H1 (cell line): Measurements from ENCODE around the gene GSDMA. TPM values are rescaled to one million over a fixed set of nuclear protein-coding genes. Genes with fewer than 3 reads are reported as not detected.

Source experiments
- CTCF ChIA-PET: fragments of 300-600 bp; sonication (Branson Sonifier 250); formaldehyde crosslinking; loops from one replicate; lab custom pipeline; 2021; ENCODE audit not compliant: partially characterized antibody; lab: Charles Lee
- POLR2A ChIA-PET: fragments of 300-600 bp; sonication (Branson Sonifier 250); formaldehyde crosslinking; loops from one replicate; lab custom pipeline; 2021; ENCODE audit warnings: inconsistent platforms; ENCODE audit not compliant: partially characterized antibody; lab: Charles Lee
- DNase-seq, 2 experiments: peaks; one replicate each; pipeline versions ENCODE4 v3.0.0 to v3.0.0-alpha.2; 2010 to 2022; ENCODE audit warnings: low spot score in 2 of 2, low read depth in 1 of 2, mixed read lengths in 1 of 2
- FAIRE-seq: peaks from 2 replicates; lab custom pipeline; 2011; peaks lifted over from hg19 to GRCh38; lab: Jason Lieb, UNC
- H2AFZ ChIP-seq: 2 replicates; pipeline ENCODE4 v1.8.1; 2012; ENCODE audit warnings: low read length, inconsistent platforms
- H2AK5ac ChIP-seq: 2 replicates; pipeline ENCODE4 v1.6.1; 2013; ENCODE audit warnings: low read depth, low read length
- H2BK120ac ChIP-seq: replicated peaks from 2 replicates; pipeline ENCODE3; 2013; ENCODE audit warnings: low read depth, low read length, inconsistent platforms
- H2BK12ac ChIP-seq: 2 replicates; pipeline ENCODE4 v1.6.1; 2013; ENCODE audit warnings: low read depth, low read length
- H2BK15ac ChIP-seq: 2 replicates; pipeline ENCODE4 v1.6.1; 2013; ENCODE audit warnings: low read length
- H2BK20ac ChIP-seq: 2 replicates; pipeline ENCODE4 v1.6.1; 2013; ENCODE audit warnings: low read length
- H2BK5ac ChIP-seq: 2 replicates; pipeline ENCODE4 v1.6.1; 2013; ENCODE audit warnings: low read depth, low read length
- H3K14ac ChIP-seq: 2 replicates; pipeline ENCODE4 v1.6.1; 2013; ENCODE audit warnings: inconsistent platforms; ENCODE audit not compliant: insufficient read length
- H3K18ac ChIP-seq: 2 replicates; pipeline ENCODE4 v1.6.1; 2013; ENCODE audit warnings: low read length; ENCODE audit errors: extremely low read depth
- H3K23ac ChIP-seq: 2 replicates; pipeline ENCODE4 v1.6.1; 2013; ENCODE audit warnings: inconsistent platforms; ENCODE audit not compliant: insufficient read length
- H3K23me2 ChIP-seq: 2 replicates; pipeline ENCODE4 v1.6.1; 2013; ENCODE audit warnings: low read depth, low read length
- H3K27ac ChIP-seq: 2 replicates; pipeline ENCODE4 v1.6.1; 2011; ENCODE audit warnings: low read depth, low read length, inconsistent platforms
- H3K27me3 ChIP-seq, 4 experiments: replicated peaks in 1 of 4; 1 replicate in 1 of 4; 2 replicates in 3 of 4; pipeline versions ENCODE4 v1.6.1 to v1.8.1; 2011 to 2013; ENCODE audit warnings: low read length in 3 of 4, mild to moderate bottlenecking in 3 of 4, inconsistent platforms in 2 of 4, mixed read lengths in 2 of 4, moderate library complexity in 1 of 4; ENCODE audit not compliant: control insufficient read depth in 3 of 4, insufficient read depth in 3 of 4; ENCODE audit errors: extremely low read depth in 1 of 4
- H3K36me3 ChIP-seq, 4 experiments: 2 replicates each; pipeline versions ENCODE4 v1.6.1 to v1.8.1; 2011 to 2013; ENCODE audit warnings: mild to moderate bottlenecking in 4 of 4, low read length in 3 of 4, moderate library complexity in 2 of 4, control low read depth in 1 of 4, inconsistent platforms in 1 of 4; ENCODE audit not compliant: insufficient read depth in 4 of 4, control insufficient read depth in 2 of 4
- H3K4ac ChIP-seq: replicated peaks from 2 replicates; pipeline ENCODE3; 2013; ENCODE audit warnings: low read length, low read depth, mixed read lengths, inconsistent platforms; ENCODE audit not compliant: insufficient read length
- H3K4me1 ChIP-seq, 4 experiments: replicated peaks in 1 of 4; 1 replicate in 1 of 4; 2 replicates in 3 of 4; pipeline versions ENCODE4 v1.6.1 to v1.8.1; 2011 to 2013; ENCODE audit warnings: low read length in 3 of 4, inconsistent platforms in 2 of 4, mixed read lengths in 1 of 4; ENCODE audit not compliant: insufficient read depth in 4 of 4, control insufficient read depth in 3 of 4
- H3K4me2 ChIP-seq, 2 experiments: 2 replicates each; pipeline versions ENCODE4 v1.6.1 to v1.8.1; 2011 to 2013; ENCODE audit warnings: low read depth in 2 of 2, low read length in 2 of 2, control low read depth in 1 of 2, inconsistent platforms in 1 of 2, mild to moderate bottlenecking in 1 of 2; ENCODE audit not compliant: insufficient read depth in 1 of 2
- H3K4me3 ChIP-seq, 4 experiments: fragments of 200-600, 300-600 bp in 1 of 4; sonication (generic), shearing (Covaris generic), sonication (Bioruptor Twin) in 1 of 4; 2 replicates each; pipeline versions ENCODE4 v1.5.1 to v1.8.1; 2011 to 2016; ENCODE audit warnings: low read length in 4 of 4, low read depth in 3 of 4, control low read depth in 2 of 4, inconsistent platforms in 2 of 4, mild to moderate bottlenecking in 2 of 4, mixed read lengths in 1 of 4, moderate library complexity in 1 of 4; ENCODE audit not compliant: insufficient read depth in 2 of 4; ENCODE audit errors: extremely low read depth in 1 of 4
- H3K56ac ChIP-seq: replicated peaks from 2 replicates; pipeline ENCODE3; 2013; ENCODE audit warnings: low read depth, mild to moderate bottlenecking, mixed read lengths, low read length, inconsistent platforms; ENCODE audit not compliant: insufficient read length
- H3K79me1 ChIP-seq: 2 replicates; pipeline ENCODE4 v1.6.1; 2013; ENCODE audit warnings: low read depth, low read length, control low read depth
- H3K79me2 ChIP-seq, 2 experiments: 2 replicates each; pipeline versions ENCODE4 v1.6.1 to v1.8.1; 2012 to 2013; ENCODE audit warnings: low read length in 2 of 2, mild to moderate bottlenecking in 2 of 2, inconsistent platforms in 1 of 2; ENCODE audit not compliant: insufficient read depth in 2 of 2, control insufficient read depth in 1 of 2
- H3K9ac ChIP-seq, 4 experiments: replicated peaks in 1 of 4; 1 replicate in 1 of 4; 2 replicates in 3 of 4; pipeline versions ENCODE4 v1.6.1 to v1.8.1; 2011 to 2013; ENCODE audit warnings: low read depth in 3 of 4, low read length in 3 of 4, control low read depth in 2 of 4, mild to moderate bottlenecking in 2 of 4, moderate library complexity in 2 of 4, inconsistent platforms in 1 of 4; ENCODE audit errors: extremely low read depth in 1 of 4
- H3K9me3 ChIP-seq, 2 experiments: 2 replicates each; pipeline versions ENCODE4 v1.6.1 to v1.8.1; 2012 to 2013; ENCODE audit warnings: mild to moderate bottlenecking in 2 of 2, moderate library complexity in 2 of 2, control low read depth in 1 of 2, inconsistent platforms in 1 of 2, low read depth in 1 of 2, low read length in 1 of 2, mixed read lengths in 1 of 2; ENCODE audit not compliant: insufficient read depth in 2 of 2
- H4K20me1 ChIP-seq, 2 experiments: replicated peaks in 1 of 2; 2 replicates each; pipeline versions ENCODE3 to v1.8.1; 2011 to 2013; ENCODE audit warnings: inconsistent platforms in 2 of 2, low read length in 2 of 2, mild to moderate bottlenecking in 1 of 2; ENCODE audit not compliant: insufficient read depth in 2 of 2, control insufficient read depth in 1 of 2
- H4K5ac ChIP-seq: 2 replicates; pipeline ENCODE4 v1.6.1; 2013; ENCODE audit warnings: low read length, low read depth, mixed read lengths, inconsistent platforms; ENCODE audit not compliant: insufficient read length
- H4K8ac ChIP-seq: 2 replicates; pipeline ENCODE4 v1.8.0; 2013; ENCODE audit warnings: mild to moderate bottlenecking, moderate library complexity, low read length, inconsistent platforms; ENCODE audit not compliant: insufficient read depth; ENCODE audit errors: extremely low read depth
- H4K91ac ChIP-seq: replicated peaks from 2 replicates; pipeline ENCODE3; 2013; ENCODE audit warnings: low read length, mixed read lengths, inconsistent platforms; ENCODE audit not compliant: insufficient read length
- CREB1 ChIP-seq: IDR thresholded peaks from 2 replicates; pipeline ENCODE4 v1.6.1; 2012; ENCODE audit warnings: inconsistent platforms
- CTCF ChIP-seq, 3 experiments: IDR thresholded peaks; 1 replicate in 2 of 3; 2 replicates in 1 of 3; pipeline versions ENCODE4 v1.5.1 to v1.6.1; 2011; ENCODE audit warnings: low read length in 3 of 3, mild to moderate bottlenecking in 3 of 3, inconsistent platforms in 2 of 3, low read depth in 1 of 3, moderate library complexity in 1 of 3; ENCODE audit not compliant: insufficient read depth in 1 of 3; ENCODE audit errors: control extremely low read depth in 1 of 3
- E2F6 ChIP-seq: IDR thresholded peaks from 2 replicates; pipeline ENCODE4 v1.6.1; 2012; ENCODE audit warnings: inconsistent platforms
- JUN ChIP-seq: IDR thresholded peaks from 2 replicates; pipeline ENCODE4 v1.6.1; 2011; ENCODE audit warnings: low read depth, mild to moderate bottlenecking, improper control_type of control experiment, low read length
- MAX ChIP-seq: IDR thresholded peaks from 2 replicates; pipeline ENCODE4 v1.6.1; 2012; ENCODE audit warnings: inconsistent platforms
- RAD21 ChIP-seq, 2 experiments: IDR thresholded peaks in 1 of 2; conservative IDR thresholded peaks in 1 of 2; 2 replicates each; pipeline ENCODE4 v1.6.1; 2011; ENCODE audit warnings: low read depth in 2 of 2, low read length in 2 of 2, improper control_type of control experiment in 1 of 2, inconsistent platforms in 1 of 2, mild to moderate bottlenecking in 1 of 2, moderate library complexity in 1 of 2
- WGBS, 2 experiments: shearing (Covaris generic) in 1 of 2; methylation state at CpG; one replicate each; pipeline versions ENCODE4 v1.1.6 to v1.1.7; 2013 to 2015; ENCODE audit warnings: low lambda C conversion rate in 2 of 2, mixed read lengths in 2 of 2, inconsistent platforms in 1 of 2, low coverage in 1 of 2, missing lambda C conversion rate in 1 of 2; ENCODE audit not compliant: insufficient replicate concordance in 2 of 2, insufficient coverage in 1 of 2, insufficient read length in 1 of 2; ENCODE audit errors: extremely low coverage in 1 of 2, missing lambda C conversion rate in 1 of 2; 5-methylcytosine and 5-hydroxymethylcytosine counted together
- polyA plus RNA-seq, 7 experiments: library from polyadenylated mRNA; depleted of rRNA in 3 of 7; stranded (reverse) in 5 of 7; unstranded in 2 of 7; fragments of >200 nt in 5 of 7; fragments of 200-250 nt in 2 of 7; gene quantifications; 1 replicate in 5 of 7; 2 replicates in 1 of 7; 4 replicates in 1 of 7; pipeline versions ENCODE4 v1.2.1 to v1.2.3, GENCODE V29; 2011 to 2013; ENCODE audit warnings: missing spikeins in 2 of 7, mixed read lengths in 2 of 7
- total RNA-seq: library from RNA; stranded (reverse); fragmentation: NEBNext Ultra II Directional; extraction: Animal tissue kit (Norgen Biotek cat#: 25700); gene quantifications from 2 replicates; pipeline ENCODE4 v1.2.1, GENCODE V29; 2021

Gene GSDMA
- total and polyA plus RNA-seq, 2 of the 8 experiments (the other 6 are each of a cell fraction or from before 2014, with no cell fraction given): 0.03 TPM; not detected in 1

- Histone ChIP-seq H2BK15ac (peak overlapping the region; percentile 92; the same call in 1 of the 2 replicates), H3K56ac (no peak overlapping the region), H4K8ac (no peak overlapping the region), H3K14ac (no peak overlapping the region), H4K91ac (no peak overlapping the region), H2BK12ac (no peak overlapping the region; the same call in 1 of the 2 replicates), H3K27me3 (no peaks in the 10 kb centered on the region), H4K20me1 (peaks cover 2% of the 10 kb centered on the region in 2 experiments), H3K36me3 (peaks cover 18 to 49% (median 32%) of the 10 kb centered on the region in 4 experiments), H4K5ac (no peak overlapping the region), H3K4me2 (no peak overlapping the region), H3K18ac (no peak overlapping the region), H2BK120ac (no peak overlapping the region), H2BK20ac (no peak overlapping the region), H3K9ac (no peak overlapping the region), H3K27ac (no peak overlapping the region), H3K4me1 (no peaks in the 10 kb centered on the region), H3K79me1 (no peaks in the 10 kb centered on the region)
- FAIRE-seq: peak; percentile 55
- 58% methylated on average over 31 of the region's 33 CpGs; no CpG with 5 or more reads in 1 of the 2 experiments for WGBS, 2 experiments
- peak; percentile 68 to 90 for DNase-seq
- TF ChIP-seq RAD21 (IDR thresholded peaks at IDR 0.05 in 1 of 2, conservative IDR thresholded peaks at IDR 0.05 in 1 of 2; ENCODE audit: low read depth in 2 of 2, low read length in 2 of 2) (peak; percentile 80 to 86), CTCF (IDR thresholded peaks at IDR 0.05; ENCODE audit: control extremely low read depth in 1 of 3, insufficient read depth in 1 of 3, low read depth in 1 of 3, low read length in 3 of 3) (peak; percentile 91 to 97 (median 96)), JUN (no peak), MAX (peak; percentile 11; the same call in 1 of the 2 replicates), E2F6 (peak; percentile 82), CREB1 (no peak)
- TF ChIP-seq, all 59 proteins: peak for 4
- no peak overlapping the region for H3K23ac ChIP-seq
- CTCF ChIA-PET: interaction anchor here (0.6 to 29.7 kb wide), 31 partner anchors 11 to 405 kb away, joined by 3 to 876 read pairs (median 4); partner anchors contain the start of genes CSF3, MED24, PSMD3 and THRA
- no peaks in the 10 kb centered on the region for H3K79me2 ChIP-seq
- H3K23me2 ChIP-seq: no peaks in the 10 kb centered on the region
- no peak overlapping the region for H3K4ac ChIP-seq
- POLR2A ChIA-PET: interaction anchor here (0.6 to 4.8 kb wide), 12 partner anchors 8 to 97 kb away, joined by 3 to 42 read pairs (median 3); partner anchors contain the start of gene CSF3
- H3K4me3 ChIP-seq: no peak overlapping the region
- no peaks in the 10 kb centered on the region for H3K9me3 ChIP-seq
- H2AK5ac ChIP-seq: no peak overlapping the region
- no peak overlapping the region for H2AFZ ChIP-seq
- no peak overlapping the region for H2BK5ac ChIP-seq
These were observed 64.2 kb downstream of the GSDMA start for GRCh38 chr17:40026816-40027613.
